GM18519 (cell line): ENCODE measurements around the gene C3orf80.
"Not testable (repeated sequence)": the region's sequence is repeated elsewhere in the genome, so short reads cannot be mapped to it uniquely, and the experiment has no call there.

ENCODE experiments used
- ATAC-seq: cut with Tn5 transposase; IDR thresholded peaks from one replicate; pipeline ENCODE4 v1.9.1; 2021; ENCODE audit warnings: mild to moderate bottlenecking, moderate library complexity; ENCODE audit not compliant: unreplicated experiment, low FRiP score

C3orf80 gene

DNA sequence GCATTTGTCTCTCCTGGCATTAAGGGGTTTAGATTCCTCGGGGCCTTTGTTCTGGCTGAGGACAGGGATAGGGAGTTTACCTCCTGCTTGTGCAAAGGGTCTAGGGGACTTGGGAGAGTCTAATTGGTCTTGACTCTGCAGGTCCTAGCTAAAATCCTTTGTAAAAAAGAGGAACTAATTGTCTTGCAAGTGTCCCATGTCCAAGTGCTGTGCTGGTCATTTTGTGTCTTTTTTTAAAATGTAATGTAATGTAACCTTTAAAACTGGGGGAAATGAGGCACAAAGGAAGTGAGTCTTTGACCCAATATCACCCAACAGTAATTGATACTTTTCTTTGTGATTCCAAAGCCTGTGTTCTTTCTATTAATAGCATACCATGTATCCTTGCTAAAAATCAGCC is 14.9 kb upstream of the C3orf80 start:
- ATAC-seq: no peak

DNA sequence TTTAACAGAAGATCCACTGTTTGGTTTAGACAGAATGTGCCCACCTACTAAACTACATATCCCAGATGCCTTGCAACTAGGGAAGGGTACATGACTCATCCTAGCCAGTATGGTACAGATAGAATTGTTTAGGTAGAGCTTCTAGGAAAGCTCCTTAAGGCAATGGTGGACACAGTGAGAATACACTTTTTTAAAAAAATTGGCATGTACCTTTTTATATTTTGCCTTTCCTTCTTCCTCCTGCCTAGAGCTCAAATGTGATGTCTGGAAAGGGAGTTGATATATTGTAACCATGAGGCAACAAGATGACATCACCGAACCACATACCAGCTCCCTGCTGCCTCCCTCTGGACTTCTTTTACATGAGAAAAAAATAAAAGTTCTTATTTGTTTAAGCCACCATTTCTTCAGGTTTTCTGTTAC is 14.4 kb upstream of the C3orf80 start:
- no peak for ATAC-seq

DNA sequence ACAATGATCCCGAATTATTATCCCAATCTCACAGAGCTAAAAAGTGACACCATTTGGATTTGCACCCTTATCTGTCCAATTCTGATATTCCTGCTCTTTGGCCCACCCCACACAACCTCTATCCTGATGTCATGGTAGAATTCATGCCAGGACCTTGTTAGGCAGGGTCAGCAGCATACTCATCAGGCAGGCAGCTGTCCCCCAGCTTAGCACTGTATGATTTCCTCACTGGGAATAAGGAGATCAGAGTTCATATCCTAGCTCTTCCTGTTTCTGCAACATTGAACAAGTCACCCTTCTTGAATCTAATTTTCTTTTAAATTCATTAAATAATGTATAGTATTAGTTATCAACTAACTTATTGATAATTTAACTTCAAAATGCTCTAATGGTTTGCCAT is 12.0 kb upstream of the C3orf80 start:
- no peak for ATAC-seq

DNA sequence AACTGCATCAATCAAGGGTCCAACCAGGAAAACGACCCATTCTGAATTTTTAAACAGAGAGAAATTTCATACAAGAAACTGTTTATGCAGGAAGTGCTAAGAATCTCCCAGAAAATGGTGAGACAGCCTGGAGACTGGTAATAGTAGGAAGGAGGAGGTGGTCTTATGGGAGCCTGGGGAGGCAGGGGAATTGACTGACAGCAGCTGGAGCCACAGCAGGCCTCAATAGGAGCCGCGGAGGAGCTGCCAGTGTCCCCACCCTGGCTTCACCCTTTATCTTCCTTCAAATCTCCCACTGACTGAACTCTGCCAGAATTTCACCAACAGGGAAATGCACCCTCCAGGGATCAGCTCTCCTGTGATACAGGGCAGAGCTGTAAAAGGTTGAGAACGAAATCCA is 7.5 kb upstream of the C3orf80 start:
- ATAC-seq: no peak

DNA sequence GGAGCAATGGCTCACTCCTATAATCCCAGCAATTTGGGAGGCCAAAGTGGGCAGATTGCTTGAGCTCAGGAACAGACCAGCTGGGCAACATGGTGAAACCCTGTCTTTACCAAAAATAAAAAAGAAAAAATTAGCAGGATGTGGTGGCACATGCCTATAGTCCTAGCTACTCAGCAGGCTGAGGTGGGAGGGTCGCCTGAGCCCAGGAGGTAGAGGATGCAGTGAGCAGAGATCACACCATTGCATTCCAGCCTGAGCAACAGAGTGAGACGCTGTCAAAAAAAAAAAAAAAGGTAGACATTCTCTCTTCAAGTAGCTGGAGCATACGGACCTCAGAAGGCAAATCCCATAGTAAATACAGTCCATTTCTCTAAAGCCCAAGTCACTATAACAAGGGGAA is 7.1 kb upstream of the C3orf80 start:
- no peak for ATAC-seq

DNA sequence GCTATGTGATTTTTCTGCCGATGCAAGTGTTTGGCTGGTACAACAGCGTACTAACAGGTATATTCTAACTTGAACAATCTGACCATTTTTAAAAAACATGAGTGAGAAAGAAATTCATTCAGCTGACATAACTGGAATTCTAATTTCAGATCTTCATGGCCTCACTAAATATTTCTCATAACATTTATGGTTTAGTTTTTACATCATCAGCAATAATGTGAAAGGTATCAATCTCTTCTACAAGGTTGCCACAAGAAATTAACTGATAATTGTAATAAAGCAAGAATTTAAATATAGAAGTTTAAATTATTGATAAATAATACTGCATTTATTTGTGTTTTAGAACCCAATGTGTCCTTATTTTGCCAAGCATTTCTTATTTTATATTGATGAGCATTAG is 5.2 kb upstream of the C3orf80 start:
- no peak for ATAC-seq

DNA sequence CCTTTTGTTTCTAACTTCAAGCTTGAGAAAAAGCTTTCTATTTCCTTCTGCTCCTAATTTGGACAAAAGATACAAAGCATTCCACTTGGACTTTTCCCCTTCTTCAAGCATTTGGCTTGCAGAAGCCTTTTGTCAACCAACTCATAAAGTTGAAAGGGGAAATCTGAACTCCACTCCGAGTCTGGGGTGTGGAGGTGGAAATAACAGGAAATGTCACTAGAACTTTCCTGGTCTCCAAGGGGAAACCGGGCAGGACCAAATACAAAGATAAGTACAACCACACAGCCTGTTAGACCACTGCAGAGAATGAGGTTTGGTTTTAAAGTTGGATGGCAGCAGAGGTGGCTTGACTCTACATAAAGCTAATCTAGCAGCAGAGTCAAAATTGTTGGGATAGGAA is 4.2 kb upstream of the C3orf80 start:
- no peak for ATAC-seq

DNA sequence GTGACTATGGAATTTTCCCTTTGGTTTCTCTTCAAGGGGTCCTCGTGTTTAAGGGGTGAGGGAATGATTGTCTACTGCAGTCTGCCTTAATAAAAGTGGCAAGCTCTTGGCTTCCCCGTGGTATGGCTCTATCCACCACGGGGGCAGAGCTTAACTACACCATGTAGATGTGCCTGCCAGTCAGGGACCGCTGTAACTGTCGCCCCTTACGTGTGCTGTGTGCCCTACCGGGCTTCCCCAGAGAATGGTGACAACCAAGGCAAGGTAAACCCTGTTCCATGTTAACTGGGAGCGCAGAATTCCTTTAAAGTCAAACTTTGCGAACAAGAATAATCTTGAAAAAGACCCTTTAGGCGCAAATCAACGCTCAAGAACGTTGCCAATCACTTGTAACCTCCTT is 966 bp upstream of the C3orf80 start:
- ATAC-seq: no peak

DNA sequence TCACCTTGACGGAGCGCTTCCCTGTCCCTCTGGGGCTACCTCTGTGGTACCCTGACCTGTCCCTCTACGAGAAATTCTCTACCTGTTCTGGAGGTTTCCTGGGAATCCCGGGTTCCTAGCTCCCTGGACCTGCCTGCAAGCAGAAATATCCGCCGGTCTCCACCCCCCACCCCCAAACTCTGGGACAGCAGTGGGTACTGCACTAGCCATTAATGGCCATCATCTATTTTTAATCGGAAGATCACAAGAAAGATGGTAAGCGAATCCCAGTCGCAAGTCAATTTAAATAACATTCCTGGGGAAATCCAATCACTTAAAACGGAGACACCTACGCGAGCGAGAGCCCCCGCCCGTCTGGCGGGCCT is 429 bp upstream of the C3orf80 start:
- no peak for ATAC-seq

DNA sequence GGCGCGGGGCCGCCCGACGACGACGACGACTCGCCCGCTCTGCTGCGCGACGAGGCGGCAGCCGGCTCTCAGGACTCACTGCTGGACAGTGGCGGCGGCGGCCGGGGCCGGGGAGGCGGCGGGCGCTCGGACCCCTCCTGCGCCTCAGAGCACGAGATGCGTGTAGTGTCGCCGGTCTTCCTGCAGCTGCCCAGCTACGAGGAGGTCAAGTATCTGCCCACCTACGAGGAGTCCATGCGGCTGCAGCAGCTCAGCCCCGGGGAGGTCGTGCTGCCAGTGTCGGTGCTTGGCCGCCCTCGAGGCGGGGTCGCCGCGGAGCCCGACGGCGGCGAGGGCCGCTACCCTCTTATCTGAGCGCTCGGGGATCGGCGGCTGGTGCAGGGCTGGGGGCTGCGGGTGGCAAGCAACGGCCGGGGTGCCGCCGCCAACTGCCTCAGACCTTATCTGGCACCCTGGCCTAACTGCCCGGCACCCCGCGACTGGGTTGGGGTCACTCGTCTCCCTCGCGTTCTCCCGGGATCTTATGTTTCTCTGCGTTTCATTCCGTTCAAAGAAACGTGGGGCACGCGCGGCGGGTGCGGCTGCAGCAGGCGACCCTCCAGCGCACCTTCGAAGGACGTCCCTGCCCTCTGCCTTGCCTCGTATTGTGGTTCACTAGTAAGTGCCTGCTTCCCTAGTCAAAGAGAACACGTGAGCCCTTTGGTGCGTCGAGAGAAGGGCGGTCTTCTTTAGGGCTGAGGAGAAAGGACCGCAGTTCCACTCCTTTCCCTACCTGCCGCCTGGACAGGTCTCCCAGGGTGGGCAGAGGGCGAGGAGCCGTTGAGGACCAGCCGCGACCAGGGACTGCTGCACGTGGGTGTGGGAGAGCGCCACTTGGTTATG is 1.0 kb downstream of the C3orf80 start:
- peak; percentile 14 for ATAC-seq

DNA sequence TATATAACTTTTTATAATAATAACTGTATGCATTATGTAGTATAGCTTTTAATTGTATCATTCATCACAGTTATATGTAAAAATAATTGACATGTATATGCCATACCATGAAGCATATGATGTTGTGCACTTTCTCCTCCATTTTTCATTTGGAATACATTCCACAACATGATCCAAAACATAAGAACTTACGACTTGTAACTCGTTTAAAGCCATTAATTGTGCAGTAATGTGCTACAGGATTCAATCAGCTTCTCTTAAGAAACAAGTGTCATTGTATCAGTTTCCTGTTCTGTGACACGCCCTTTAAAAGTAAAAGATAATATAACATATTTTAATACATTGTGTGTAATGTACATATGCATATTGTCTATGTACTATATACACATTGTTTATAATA is 2.2 kb downstream of the C3orf80 start:
- ATAC-seq: no peak

DNA sequence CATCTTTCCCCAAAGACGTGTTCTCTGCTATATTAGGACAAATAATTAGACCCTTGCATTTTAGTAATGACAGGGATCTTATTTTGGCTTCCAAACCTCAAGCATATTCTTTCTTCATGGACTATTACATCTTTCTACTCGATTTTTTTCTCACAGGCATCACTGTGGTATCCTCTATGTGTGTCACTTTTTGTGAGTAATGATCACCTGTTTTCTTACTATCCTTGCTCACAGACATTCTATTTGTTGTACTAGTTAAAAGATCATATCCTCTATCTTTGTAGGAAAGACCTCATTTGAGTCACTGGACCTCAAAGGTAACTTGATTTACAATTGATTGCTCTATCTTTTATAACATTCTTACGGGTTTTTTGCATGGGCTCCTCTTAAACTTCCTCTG is 6.8 kb downstream of the C3orf80 start:
- no peak for ATAC-seq

DNA sequence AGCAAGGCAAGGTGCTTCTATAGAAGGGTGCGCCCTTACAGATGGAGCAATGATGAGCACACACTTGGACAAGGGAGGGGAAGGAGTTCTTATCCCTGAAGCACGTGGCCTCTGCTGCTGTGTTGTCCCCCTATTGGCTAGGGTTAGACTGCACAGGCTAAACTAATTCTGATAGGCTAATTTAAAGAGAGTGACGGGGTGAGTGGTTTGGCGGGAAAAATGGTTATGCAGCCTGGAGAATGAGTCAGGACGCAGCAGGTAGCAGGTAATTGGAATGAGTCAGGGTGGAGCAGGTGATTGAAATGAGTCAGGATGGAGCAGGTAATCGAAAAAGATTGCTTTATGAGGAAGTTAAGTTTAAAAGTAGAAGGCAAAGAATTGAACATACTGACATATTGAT is 15.5 kb downstream of the C3orf80 start:
- not testable (repeated sequence) for ATAC-seq

DNA sequence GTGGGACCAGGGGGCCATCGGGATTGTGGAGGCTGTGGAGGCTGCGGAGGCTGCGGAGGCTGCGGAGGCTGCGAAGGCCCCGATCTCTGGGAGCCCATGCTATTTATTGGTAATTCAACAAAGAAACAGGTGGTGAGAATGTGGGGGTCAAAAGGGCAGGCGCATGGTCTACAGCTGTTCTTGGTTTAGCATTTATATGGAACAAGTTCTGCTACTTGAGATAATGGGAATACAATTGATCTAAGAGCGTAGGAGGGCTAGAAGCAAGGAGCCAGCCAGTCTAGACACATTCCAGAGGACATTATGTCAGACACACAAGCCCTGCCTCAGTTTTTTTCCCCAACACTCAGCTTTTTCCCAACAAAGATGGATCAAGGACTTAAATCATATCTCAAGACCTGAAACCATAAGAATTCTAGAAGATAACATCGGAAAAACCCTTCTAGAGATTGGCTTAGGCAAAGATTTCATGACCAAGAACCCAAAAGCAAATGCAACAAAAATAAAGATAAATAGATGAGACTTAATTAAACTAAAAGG is 20.1 kb downstream of the C3orf80 start:
- ATAC-seq: no peak

DNA sequence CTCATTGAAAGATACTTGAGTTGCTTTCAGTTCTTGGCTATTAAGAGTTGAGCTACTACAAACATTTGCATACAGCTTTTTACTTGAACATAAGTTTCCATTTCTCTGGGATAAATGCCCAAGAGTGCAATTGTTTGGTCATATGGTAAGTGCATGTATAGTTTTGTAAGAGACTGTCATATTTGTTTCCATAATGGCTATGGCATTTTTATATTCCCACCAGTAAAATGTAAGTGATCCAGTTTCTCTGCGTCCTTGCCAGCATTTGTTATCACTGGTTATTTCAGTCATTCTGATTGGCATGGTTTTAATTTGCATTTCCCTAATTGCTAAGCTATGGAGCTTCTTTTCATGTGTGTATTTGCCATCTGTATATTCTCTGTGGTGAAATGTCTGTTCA is 22.5 kb downstream of the C3orf80 start:
- no peak for ATAC-seq

DNA sequence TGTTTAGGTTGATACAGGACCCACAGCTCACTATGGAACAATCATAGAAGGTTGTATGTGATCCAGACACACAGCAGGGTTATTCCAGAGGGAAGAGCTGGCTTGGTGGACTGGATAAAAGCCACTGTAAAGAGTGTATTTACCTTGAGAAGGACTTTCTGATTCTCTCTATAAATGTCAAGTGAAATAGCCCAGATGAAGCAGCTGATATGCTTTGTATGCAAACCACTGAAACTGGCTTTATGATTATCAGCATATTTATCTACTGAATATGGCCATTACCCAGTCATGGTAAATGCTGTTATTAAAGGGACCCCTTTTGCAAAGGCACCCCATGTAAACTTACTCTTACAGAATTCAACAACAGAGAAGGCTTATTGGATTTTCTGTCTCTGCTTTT is 28.1 kb downstream of the C3orf80 start:
- ATAC-seq: no peak

DNA sequence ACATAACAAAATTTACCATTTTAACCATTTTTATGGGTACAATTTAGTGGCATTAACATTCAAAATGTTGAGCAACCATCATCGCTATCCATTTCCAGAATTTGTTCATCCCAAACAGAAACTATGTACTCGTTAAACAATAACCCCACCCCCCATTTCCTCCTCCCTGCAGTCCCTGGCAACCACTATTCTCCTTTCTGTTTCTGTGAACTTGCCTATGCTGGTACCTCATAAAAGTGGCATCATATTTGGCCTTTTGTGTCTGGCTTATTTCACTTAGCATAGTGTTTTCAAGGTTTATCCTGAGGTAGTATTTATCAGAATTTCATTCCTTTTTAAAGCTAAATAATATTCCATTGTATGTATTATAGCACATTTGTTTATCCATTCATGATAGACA is 32.4 kb downstream of the C3orf80 start:
- no peak for ATAC-seq

DNA sequence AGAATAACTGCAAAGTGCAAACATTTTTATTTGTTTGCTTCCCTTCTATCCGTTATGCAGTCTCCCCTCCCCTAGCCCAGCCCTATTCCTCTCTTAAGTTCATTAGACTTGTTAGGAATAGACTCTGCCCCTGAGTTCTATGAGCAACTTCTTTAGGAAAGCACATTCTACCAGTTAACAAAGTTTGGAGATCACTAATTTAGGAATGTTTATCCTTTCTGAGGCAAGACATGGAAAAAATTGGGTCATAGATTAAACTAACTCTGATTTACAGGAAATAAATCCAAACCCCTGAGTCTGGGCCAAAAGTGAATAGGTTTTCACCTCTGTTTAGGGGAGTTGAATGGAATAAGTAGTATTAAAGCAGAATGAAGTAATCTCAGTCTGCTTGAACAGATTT is 34.4 kb downstream of the C3orf80 start:
- no peak for ATAC-seq

DNA sequence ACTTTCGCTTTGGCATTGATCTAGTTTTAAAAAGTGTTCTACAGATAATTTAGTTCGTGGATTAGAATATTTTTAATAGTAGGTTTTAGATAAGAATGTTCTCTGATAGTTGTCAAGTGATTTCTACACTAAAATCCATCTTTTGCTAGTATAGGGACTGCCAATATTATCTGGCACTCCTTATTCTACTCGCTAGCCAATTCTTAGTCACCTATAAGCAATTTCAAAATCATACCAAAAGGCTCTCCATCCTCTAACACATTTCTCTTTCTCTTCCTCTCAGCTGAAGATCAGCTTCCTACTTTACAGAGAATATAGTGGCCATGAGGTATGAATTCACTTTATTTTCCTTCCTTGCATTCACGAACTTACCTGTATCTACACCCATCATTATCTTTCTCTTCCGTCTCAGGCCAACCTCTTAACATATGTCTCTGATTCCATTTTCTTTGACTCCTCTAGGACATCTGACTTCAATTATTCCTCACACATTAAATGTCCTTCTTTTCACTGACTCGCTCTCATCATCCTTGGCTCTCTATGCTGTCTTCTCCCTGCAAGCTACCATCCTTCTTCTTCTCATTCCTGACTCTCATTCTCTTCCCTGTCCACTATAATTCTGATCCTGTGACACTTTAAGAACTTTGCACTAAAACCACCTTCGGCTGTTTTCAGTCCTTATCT is 35.5 kb downstream of the C3orf80 start:
- no peak for ATAC-seq

DNA sequence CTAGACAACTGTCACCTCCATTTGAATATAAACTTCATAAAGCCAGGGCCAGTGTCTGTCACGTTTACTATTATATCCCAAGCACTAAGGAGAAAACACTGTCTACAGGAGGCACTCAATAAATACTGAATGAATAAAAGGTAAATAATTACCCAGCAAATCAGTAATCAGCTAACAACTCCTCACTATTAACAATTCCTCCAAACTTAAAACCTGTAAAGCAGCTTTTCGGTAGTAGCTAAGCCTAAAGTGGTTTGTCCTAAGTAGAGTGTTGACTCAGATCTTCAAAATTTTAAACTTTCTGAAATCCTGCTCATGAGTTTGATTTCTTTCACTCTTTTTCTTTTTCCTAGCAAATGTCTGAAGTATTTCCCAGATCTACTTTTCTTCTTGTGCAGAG is 39.9 kb downstream of the C3orf80 start:
- no peak for ATAC-seq
